T-cell (primary cell): ENCODE measurements around the gene CEP112. TPM values are rescaled to one million over a fixed set of nuclear protein-coding genes. Genes with fewer than 3 reads are reported as not detected.
"Not testable (repeated sequence)": the region's sequence is repeated elsewhere in the genome, so short reads cannot be mapped to it uniquely, and the experiment has no call there.

ENCODE experiments used
- ATAC-seq, 4 experiments: fragments of 200-7000 bp in 3 of 4; fragments of 150-1000 bp in 1 of 4; cut with Tn5 transposase; replicated peaks in 1 of 4; 1 replicate in 3 of 4; 2 replicates in 1 of 4; pipeline ENCODE4 v1.10.0; 2021; ENCODE audit warnings: moderate library complexity in 3 of 4, mild to moderate bottlenecking in 2 of 4, moderate number of reproducible peaks in 1 of 4
- CTCF ChIA-PET, 2 donors: fragments of 300-600 bp; sonication (Branson Sonifier 250); formaldehyde crosslinking; loops; one replicate each; lab custom pipeline; 2022; ENCODE audit warnings: antibody characterized with exemption in 2 of 2; lab: Charles Lee
- POLR2A ChIA-PET, 2 donors: fragments of 300-600 bp; sonication (Branson Sonifier 250); formaldehyde crosslinking; loops; one replicate each; lab custom pipeline; 2022; ENCODE audit warnings: antibody characterized with exemption in 2 of 2; lab: Charles Lee
- DNase-seq, 35 experiments: peaks; one replicate each; pipeline versions ENCODE4 v3.0.0 to v3.0.0-alpha.2; 2013 to 2023
- H3K27ac ChIP-seq: one replicate; pipeline ENCODE4 v1.5.1; 2013; ENCODE audit warnings: low read length
- H3K27me3 ChIP-seq, 2 experiments: replicated peaks in 1 of 2; 1 replicate in 1 of 2; 2 replicates in 1 of 2; pipeline versions ENCODE4 v1.6.1 to v1.7.0; 2013; ENCODE audit warnings: low read length in 1 of 2, mixed read lengths in 1 of 2; ENCODE audit not compliant: control insufficient read depth in 2 of 2, insufficient read depth in 2 of 2; ENCODE audit errors: extremely low read depth in 1 of 2
- H3K36me3 ChIP-seq, 2 donors: 1 replicate in 1 of 2; 2 replicates in 1 of 2; pipeline versions ENCODE4 v1.6.1 to v1.7.0; 2013; ENCODE audit warnings: low read length in 1 of 2; ENCODE audit not compliant: control insufficient read depth in 2 of 2, insufficient read depth in 1 of 2; ENCODE audit errors: extremely low read depth in 1 of 2
- H3K4me1 ChIP-seq, 2 experiments: 1 replicate in 1 of 2; 2 replicates in 1 of 2; pipeline versions ENCODE4 v1.6.1 to v1.7.0; 2013; ENCODE audit warnings: low read length in 2 of 2, mixed read lengths in 1 of 2; ENCODE audit not compliant: insufficient read depth in 2 of 2, control insufficient read depth in 1 of 2; ENCODE audit errors: extremely low read depth in 1 of 2
- H3K4me3 ChIP-seq, 2 donors: 1 replicate in 1 of 2; 2 replicates in 1 of 2; pipeline versions ENCODE4 v1.5.1 to v1.7.0; 2013; ENCODE audit warnings: mild to moderate bottlenecking in 2 of 2, low read length in 1 of 2, moderate library complexity in 1 of 2; ENCODE audit not compliant: control insufficient read depth in 1 of 2; ENCODE audit errors: extremely low read depth in 1 of 2
- H3K9me3 ChIP-seq: 2 replicates; pipeline ENCODE4 v1.7.0; 2013
- H3K27ac Mint-ChIP-seq, 2 donors: one replicate each; pipeline ENCODE4 v1.8.0; 2020 to 2021; ENCODE audit warnings: mild to moderate bottlenecking in 2 of 2, mixed read lengths in 2 of 2
- H3K27me3 Mint-ChIP-seq, 2 donors: one replicate each; pipeline ENCODE4 v1.8.0; 2021 to 2022; ENCODE audit warnings: mixed read lengths in 2 of 2
- H3K36me3 Mint-ChIP-seq: one replicate; pipeline ENCODE4 v1.8.0; 2021; ENCODE audit warnings: mixed read lengths
- H3K4me1 Mint-ChIP-seq, 3 donors: one replicate each; pipeline ENCODE4 v1.8.0; 2020 to 2022; ENCODE audit warnings: mixed read lengths in 3 of 3, mild to moderate bottlenecking in 1 of 3
- H3K4me3 Mint-ChIP-seq, 3 donors: one replicate each; pipeline ENCODE4 v1.8.0; 2020 to 2022; ENCODE audit warnings: mild to moderate bottlenecking in 3 of 3, mixed read lengths in 3 of 3, moderate library complexity in 3 of 3
- H3K9me3 Mint-ChIP-seq, 3 donors: one replicate each; pipeline ENCODE4 v1.8.0; 2020 to 2022; ENCODE audit warnings: mixed read lengths in 3 of 3
- WGBS: methylation state at CpG from one replicate; pipeline ENCODE4 v1.1.5; 2013; ENCODE audit warnings: missing lambda C conversion rate; ENCODE audit not compliant: insufficient coverage; 5-methylcytosine and 5-hydroxymethylcytosine counted together
- total RNA-seq, 35 experiments: library from RNA in 6 of 35; stranded (reverse) in 6 of 35; fragments of 120-200 nt in 1 of 35; gene quantifications; one replicate each; pipeline versions ENCODE4 v1.2.1 to v1.2.4 and lab custom pipeline; 2013 to 2026

Gene CEP112
- total RNA-seq, 5 donors from 2014 or later (not counting 1 experiment from before 2014, with no cell fraction given), result 2.4 to 4.9 (median 4.5) TPM

DNA sequence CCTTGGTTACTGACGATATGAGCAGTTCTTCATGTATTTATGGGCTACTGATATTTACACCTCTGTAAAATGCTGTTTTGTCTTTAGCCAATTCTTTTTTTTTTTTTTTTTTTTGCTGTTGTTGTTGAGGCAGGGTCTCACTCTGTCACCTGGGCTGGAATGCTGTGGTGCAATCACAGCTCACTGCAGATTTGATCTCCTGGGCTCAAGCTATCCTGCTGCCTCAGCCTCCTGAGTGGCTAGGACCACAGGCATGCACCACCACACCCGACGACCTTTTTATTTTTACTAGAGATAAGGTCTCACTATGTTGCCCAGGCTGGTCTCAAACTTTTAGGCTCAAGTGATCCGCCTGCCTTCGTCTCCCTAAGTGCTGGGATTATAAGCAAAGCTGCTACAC, 405.5 kb downstream of the CEP112 start:
- H3K27ac ChIP-seq, result no peak overlapping the region
- H3K27me3 ChIP-seq, result no peaks in the 10 kb centered on the region
- Mint-ChIP-seq H3K27me3 (peaks cover 2 to 4% of the 10 kb centered on the region in 2 donors), H3K27ac (no peak overlapping the region), H3K9me3 (peaks cover 0 to 6% (median 0%) of the 10 kb centered on the region in 3 donors), H3K4me3 (no peak overlapping the region), H3K4me1 (no peaks in the 10 kb centered on the region), H3K36me3 (no peaks in the 10 kb centered on the region)
- ChIA-PET CTCF (no interaction called here), POLR2A (no interaction called here)
- ATAC-seq, result no peak
- WGBS, result 100% methylated on average over 4 of the region's 5 CpGs
- no peaks in the 10 kb centered on the region for H3K36me3 ChIP-seq
- no peak overlapping the region for H3K4me3 ChIP-seq
- H3K9me3 ChIP-seq, result no peaks in the 10 kb centered on the region
- no peaks in the 10 kb centered on the region for H3K4me1 ChIP-seq
- DNase-seq, result no peak

DNA sequence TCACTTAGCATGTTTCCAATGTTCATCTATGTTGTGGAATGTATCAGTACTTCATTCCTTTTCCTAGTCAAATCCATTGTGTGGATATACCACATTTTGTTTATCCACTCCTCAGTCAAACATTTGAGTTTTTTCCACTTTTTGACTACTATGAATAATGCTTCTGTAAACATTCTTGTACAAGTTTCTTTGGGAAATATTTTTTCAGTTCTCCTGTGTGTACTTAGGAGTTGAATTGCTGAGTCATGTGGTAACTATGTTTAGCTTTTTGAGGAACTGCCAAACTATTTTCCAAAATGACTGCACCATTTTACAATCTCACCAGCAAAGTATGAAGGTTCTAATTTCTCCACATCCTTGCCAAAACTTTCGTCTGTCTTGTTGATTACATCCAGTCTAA, 406.8 kb downstream of the CEP112 start:
- Histone ChIP-seq H3K4me1 (no peaks in the 10 kb centered on the region), H3K27me3 (no peaks in the 10 kb centered on the region), H3K36me3 (no peaks in the 10 kb centered on the region), H3K9me3 (no peaks in the 10 kb centered on the region), H3K4me3 (no peak overlapping the region), H3K27ac (no peak overlapping the region)
- ChIA-PET CTCF (no interaction called here), POLR2A (no interaction called here)
- H3K4me1 Mint-ChIP-seq, result no peaks in the 10 kb centered on the region
- no peak overlapping the region for H3K4me3 Mint-ChIP-seq
- peaks cover 0 to 6% (median 0%) of the 10 kb centered on the region in 3 donors for H3K9me3 Mint-ChIP-seq
- no peak for DNase-seq
- no peak overlapping the region for H3K27ac Mint-ChIP-seq
- H3K36me3 Mint-ChIP-seq, result no peaks in the 10 kb centered on the region
- ATAC-seq, result no peak
- no CpG with 5 or more reads among the region's 1 CpG for WGBS
- H3K27me3 Mint-ChIP-seq, result peaks cover 2 to 8% of the 10 kb centered on the region in 2 donors

DNA sequence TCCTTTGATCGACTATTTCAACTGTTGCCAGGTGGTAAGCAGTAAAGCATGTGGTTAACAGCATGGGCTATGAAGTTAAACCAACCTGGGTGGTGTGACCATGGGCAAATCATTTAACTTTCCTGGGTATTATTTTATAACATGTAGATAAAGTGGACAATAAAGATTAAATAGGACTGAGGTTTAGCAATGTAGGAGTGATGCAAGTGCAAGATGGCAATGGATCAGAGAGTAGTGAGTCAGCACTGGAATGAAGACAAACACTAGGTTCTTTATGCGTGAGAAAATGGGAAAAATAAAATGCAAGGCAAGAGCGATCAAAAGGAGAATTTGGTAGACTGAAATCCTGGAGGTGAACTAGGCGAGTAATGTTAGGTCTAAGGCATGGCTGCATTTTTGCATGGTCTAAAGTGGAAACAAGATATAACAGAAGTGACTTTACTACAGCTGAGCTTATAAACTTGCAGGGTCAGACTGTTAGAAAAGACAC, 408.0 kb downstream of the CEP112 start:
- WGBS, result 100% methylated on average over 1 of the region's 4 CpGs
- CTCF ChIA-PET, result no interaction called here

DNA sequence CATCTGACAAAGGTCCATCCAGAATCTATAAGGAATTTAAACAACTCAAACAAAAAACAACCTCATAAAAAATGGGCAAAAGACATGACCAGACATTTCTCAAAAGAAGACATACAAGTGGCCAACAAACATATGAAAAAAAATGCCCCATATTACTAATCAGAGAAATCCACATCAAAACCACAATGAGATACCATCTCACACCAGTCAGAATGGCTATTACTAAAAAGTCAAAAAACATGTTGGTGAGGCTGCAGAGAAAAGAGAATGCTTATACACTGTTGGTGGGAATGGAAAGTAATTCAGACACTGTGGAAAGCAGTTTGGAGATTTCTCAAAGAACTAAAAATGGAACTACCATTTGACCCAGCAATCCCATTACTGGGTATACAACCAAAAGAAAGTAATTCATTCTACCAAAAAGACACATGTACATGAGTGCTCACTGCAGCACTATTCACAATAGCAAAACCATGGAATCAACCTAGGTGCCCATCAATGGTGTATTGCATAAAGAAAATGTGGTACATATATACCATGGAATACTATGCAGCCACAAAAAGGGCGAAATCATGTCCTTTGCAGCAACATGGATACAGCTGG, 409.7 kb downstream of the CEP112 start:
- DNase-seq, H3K4me1 Mint-ChIP-seq, H3K27ac Mint-ChIP-seq, H3K27me3 Mint-ChIP-seq, H3K36me3 Mint-ChIP-seq, H3K9me3 ChIP-seq, H3K27me3 ChIP-seq, H3K4me3 ChIP-seq, ATAC-seq, POLR2A ChIA-PET, H3K36me3 ChIP-seq, H3K27ac ChIP-seq, H3K4me3 Mint-ChIP-seq, CTCF ChIA-PET, H3K9me3 Mint-ChIP-seq, H3K4me1 ChIP-seq: not testable (repeated sequence)
- no CpG with 5 or more reads among the region's 1 CpG for WGBS

More for the DNA sequence above, 408.0 kb downstream of the CEP112 start:
- Mint-ChIP-seq H3K9me3 (peaks cover 0 to 6% (median 0%) of the 10 kb centered on the region in 3 donors), H3K27ac (no peak overlapping the region), H3K4me1 (no peaks in the 10 kb centered on the region), H3K36me3 (no peaks in the 10 kb centered on the region), H3K27me3 (peaks cover 2 to 6% of the 10 kb centered on the region in 2 donors), H3K4me3 (no peak overlapping the region)
- POLR2A ChIA-PET, result no interaction called here
- DNase-seq (no peak), ATAC-seq (no peak)
- no peak overlapping the region for H3K27ac ChIP-seq
- H3K4me3 ChIP-seq, result no peak overlapping the region
- H3K9me3 ChIP-seq, result no peaks in the 10 kb centered on the region
- H3K36me3 ChIP-seq, result no peaks in the 10 kb centered on the region
- H3K27me3 ChIP-seq, result no peaks in the 10 kb centered on the region
- H3K4me1 ChIP-seq, result no peaks in the 10 kb centered on the region

DNA sequence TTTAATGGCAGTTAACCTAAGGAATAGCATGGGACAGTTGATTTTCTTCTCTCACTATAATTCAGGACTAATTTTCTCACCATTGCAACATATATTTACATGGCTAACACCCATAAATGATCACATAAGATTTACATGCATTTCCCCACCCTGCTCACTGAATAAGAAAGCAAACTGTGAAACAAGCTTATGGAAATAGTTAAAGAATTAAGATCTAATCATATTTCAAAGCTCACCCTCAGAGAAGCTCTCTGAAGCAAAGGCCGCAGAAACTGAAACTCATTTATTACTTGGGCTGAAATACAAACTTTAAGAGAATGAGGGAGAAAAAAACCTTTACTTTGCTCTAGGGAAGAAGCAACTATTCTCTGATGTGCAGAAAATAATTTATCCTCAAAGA, 411.8 kb downstream of the CEP112 start:
- WGBS, result no CpG with 5 or more reads among the region's 1 CpG
- ATAC-seq (no peak), DNase-seq (no peak)
- no peaks in the 10 kb centered on the region for H3K27me3 ChIP-seq
- H3K9me3 Mint-ChIP-seq, result peaks cover 0 to 6% (median 0%) of the 10 kb centered on the region in 3 donors
- POLR2A ChIA-PET, result interaction anchor here in 1 of 2 donors (1.0 kb wide), 1 partner anchor 10 kb away, joined by 3 read pairs; no protein-coding TSS in a partner anchor
- CTCF ChIA-PET, result interaction anchor here in 1 of 2 donors (1.1 kb wide), 1 partner anchor 12 kb away, joined by 4 read pairs; no protein-coding TSS in a partner anchor
- H3K9me3 ChIP-seq, result no peaks in the 10 kb centered on the region
- H3K4me3 ChIP-seq, result no peak overlapping the region
- no peaks in the 10 kb centered on the region for H3K36me3 Mint-ChIP-seq
- H3K36me3 ChIP-seq, result no peaks in the 10 kb centered on the region
- H3K27me3 Mint-ChIP-seq, result peaks cover 0 to 4% of the 10 kb centered on the region in 2 donors
- H3K4me3 Mint-ChIP-seq, result no peak overlapping the region
- no peak overlapping the region for H3K27ac ChIP-seq
- H3K4me1 Mint-ChIP-seq, result peaks cover 0 to under 1% (median under 1%) of the 10 kb centered on the region in 3 donors
- H3K27ac Mint-ChIP-seq, result no peak overlapping the region
- no peaks in the 10 kb centered on the region for H3K4me1 ChIP-seq

DNA sequence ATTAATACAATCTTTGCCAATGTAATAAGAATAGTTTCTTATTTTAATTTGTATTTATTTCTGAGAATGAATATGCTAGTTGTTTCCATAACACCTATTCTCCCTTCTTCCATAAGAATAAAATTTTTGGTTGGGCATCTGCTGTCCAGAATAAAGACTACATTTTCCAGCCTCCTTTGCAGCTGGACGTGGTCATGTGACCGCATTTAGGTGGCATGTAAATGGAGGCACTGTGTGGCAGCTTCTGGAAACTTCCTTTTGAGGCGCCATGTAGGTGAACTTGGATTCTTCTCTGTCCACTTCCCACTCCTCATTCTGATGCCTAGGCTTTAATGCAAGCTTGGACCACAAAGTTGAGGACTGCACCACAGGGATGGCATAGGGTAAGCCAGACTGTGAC, 415.0 kb downstream of the CEP112 start:
- Histone ChIP-seq H3K36me3 (no peaks in the 10 kb centered on the region), H3K4me3 (no peak overlapping the region), H3K4me1 (peaks cover 3 to 5% of the 10 kb centered on the region in 2 experiments), H3K27ac (no peak overlapping the region), H3K9me3 (no peaks in the 10 kb centered on the region), H3K27me3 (no peaks in the 10 kb centered on the region)
- ChIA-PET CTCF (no interaction called here), POLR2A (no interaction called here)
- Mint-ChIP-seq H3K27me3 (peaks cover 0 to 4% of the 10 kb centered on the region in 2 donors), H3K36me3 (no peaks in the 10 kb centered on the region), H3K4me1 (peaks cover 9 to 11% (median 10%) of the 10 kb centered on the region in 3 donors), H3K27ac (no peak overlapping the region), H3K4me3 (no peak overlapping the region), H3K9me3 (peaks cover 0 to 3% (median 0%) of the 10 kb centered on the region in 3 donors)
- WGBS, result 100% methylated on average over 1 of the region's 3 CpGs
- no peak for DNase-seq
- no peak for ATAC-seq
